ENCODE results near the gene FAM185A. TPM values are rescaled to one million over a fixed set of nuclear protein-coding genes. Genes with fewer than 3 reads are reported as not detected.

Gene FAM185A
- total RNA-seq, 1 donor from 2014 or later = 7.7 TPM

DNA sequence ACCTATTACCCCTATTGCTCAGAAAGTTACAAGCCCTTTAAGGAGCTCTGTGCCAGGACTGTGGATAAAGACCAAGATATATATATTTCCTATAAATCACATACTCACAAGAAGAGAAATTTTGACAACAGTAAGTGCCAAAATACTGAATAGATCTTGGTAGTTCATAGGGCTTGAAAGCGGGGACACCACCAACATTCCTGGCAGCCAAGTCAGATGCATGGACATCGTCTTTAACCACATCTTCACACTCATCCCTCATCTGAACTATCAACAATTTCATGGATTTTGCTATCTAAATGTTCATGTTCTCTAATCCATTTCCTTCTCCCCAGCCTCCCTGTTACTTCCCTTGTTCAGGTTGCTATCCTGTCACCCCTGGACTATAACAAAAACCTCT is 96.5 kb downstream of the FAM185A start:
- Mint-ChIP-seq H3K9me3 (no peaks in the 10 kb centered on the region), H3K27me3 (ENCODE audit: low read depth) (no peaks in the 10 kb centered on the region), H3K4me3 (no peak overlapping the region), H3K36me3 (ENCODE audit: low read depth) (peaks cover 4% of the 10 kb centered on the region), H3K27ac (ENCODE audit: unreplicated experiment) (peak overlapping the region; percentile 0), H3K4me1 (no peaks in the 10 kb centered on the region)
- no peak for DNase-seq (ENCODE audit: low read depth, low spot score)
- TF ChIP-seq, protein P1, sequence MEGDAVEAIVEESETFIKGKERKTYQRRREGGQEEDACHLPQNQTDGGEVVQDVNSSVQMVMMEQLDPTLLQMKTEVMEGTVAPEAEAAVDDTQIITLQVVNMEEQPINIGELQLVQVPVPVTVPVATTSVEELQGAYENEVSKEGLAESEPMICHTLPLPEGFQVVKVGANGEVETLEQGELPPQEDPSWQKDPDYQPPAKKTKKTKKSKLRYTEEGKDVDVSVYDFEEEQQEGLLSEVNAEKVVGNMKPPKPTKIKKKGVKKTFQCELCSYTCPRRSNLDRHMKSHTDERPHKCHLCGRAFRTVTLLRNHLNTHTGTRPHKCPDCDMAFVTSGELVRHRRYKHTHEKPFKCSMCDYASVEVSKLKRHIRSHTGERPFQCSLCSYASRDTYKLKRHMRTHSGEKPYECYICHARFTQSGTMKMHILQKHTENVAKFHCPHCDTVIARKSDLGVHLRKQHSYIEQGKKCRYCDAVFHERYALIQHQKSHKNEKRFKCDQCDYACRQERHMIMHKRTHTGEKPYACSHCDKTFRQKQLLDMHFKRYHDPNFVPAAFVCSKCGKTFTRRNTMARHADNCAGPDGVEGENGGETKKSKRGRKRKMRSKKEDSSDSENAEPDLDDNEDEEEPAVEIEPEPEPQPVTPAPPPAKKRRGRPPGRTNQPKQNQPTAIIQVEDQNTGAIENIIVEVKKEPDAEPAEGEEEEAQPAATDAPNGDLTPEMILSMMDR (conservative IDR thresholded peaks at IDR 0.05) = no peak

DNA sequence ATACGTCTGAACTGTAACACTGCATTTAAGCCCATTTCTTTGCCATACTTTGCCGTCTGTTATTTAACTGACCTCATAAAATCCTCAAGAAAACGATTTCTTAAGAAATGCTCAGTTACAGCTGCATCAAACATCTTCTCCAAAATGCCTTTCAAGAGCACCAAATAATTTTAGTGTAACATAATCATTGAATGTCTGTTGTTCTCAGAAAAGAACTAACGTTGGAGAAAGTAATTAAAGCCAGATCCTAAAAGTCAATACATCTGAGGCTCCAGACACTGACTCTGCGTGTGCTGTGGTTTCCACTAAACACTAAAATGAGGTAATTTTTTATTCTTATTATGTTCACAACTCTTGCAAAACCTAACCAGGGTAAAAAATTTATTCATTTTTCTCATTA is 100.3 kb downstream of the FAM185A start:
- H3K27me3 Mint-ChIP-seq (ENCODE audit: low read depth) = no peaks in the 10 kb centered on the region
- H3K9me3 Mint-ChIP-seq = peaks cover 6% of the 10 kb centered on the region
- no peak for DNase-seq (ENCODE audit: low read depth, low spot score)
- H3K4me1 Mint-ChIP-seq = no peaks in the 10 kb centered on the region
- H3K4me3 Mint-ChIP-seq = no peak overlapping the region
- no peak overlapping the region for H3K27ac Mint-ChIP-seq (ENCODE audit: unreplicated experiment)
- H3K36me3 Mint-ChIP-seq (ENCODE audit: low read depth) = peaks cover 7% of the 10 kb centered on the region
- TF ChIP-seq, protein P1 (conservative IDR thresholded peaks at IDR 0.05) = no peak

DNA sequence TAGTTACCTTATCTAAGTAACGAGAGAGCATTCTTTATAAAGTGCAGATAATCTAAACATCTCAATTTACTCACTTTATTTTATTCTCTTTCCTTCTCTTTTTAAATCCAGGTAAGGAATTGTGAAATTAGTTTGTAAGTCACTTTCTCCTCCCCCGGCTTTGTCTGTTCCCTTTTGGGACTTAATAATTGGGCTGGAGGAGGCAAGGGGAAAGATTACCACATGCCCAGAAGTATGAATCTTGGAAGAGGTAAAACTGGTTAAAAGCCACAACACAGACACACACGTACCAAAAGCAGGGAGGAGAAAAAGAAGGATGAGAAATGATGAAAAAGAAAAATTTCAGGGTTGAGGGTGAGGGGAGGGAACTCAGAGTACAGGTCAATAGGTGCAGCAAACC is 100.7 kb downstream of the FAM185A start:
- H3K4me3 Mint-ChIP-seq = no peak overlapping the region
- TF ChIP-seq, protein P1 (conservative IDR thresholded peaks at IDR 0.05) = no peak
- no peak for DNase-seq (ENCODE audit: low read depth, low spot score)
- no peaks in the 10 kb centered on the region for H3K4me1 Mint-ChIP-seq
- H3K27me3 Mint-ChIP-seq (ENCODE audit: low read depth) = no peaks in the 10 kb centered on the region
- H3K9me3 Mint-ChIP-seq = peaks cover 6% of the 10 kb centered on the region
- H3K27ac Mint-ChIP-seq (ENCODE audit: unreplicated experiment) = no peak overlapping the region
- peaks cover 7% of the 10 kb centered on the region for H3K36me3 Mint-ChIP-seq (ENCODE audit: low read depth)

DNA sequence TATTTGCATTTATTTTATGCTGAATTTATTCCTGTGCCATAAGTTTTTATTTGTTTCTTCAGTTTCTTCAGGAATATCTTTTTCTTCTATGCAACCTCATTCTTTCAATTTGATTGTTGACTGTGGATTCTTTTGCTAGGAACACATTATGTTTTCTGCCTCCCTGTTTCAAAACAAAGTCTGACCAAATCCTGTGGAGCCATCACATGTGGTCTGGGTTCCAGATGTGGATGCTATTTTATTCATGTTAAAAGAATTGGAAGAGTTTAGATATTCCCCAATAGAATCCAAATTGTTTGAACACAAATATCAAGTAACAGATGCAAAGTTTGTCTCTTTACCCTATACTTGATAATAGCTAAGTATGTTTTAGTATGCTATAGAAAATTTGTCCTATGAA is 107.2 kb downstream of the FAM185A start:
- peaks cover 10% of the 10 kb centered on the region for H3K36me3 Mint-ChIP-seq (ENCODE audit: low read depth)
- peaks cover 7% of the 10 kb centered on the region for H3K4me1 Mint-ChIP-seq
- TF ChIP-seq, protein P1 (conservative IDR thresholded peaks at IDR 0.05) = no peak
- DNase-seq (ENCODE audit: low read depth, low spot score) = no peak
- H3K27me3 Mint-ChIP-seq (ENCODE audit: low read depth) = no peaks in the 10 kb centered on the region
- no peak overlapping the region for H3K27ac Mint-ChIP-seq (ENCODE audit: unreplicated experiment)
- H3K4me3 Mint-ChIP-seq = no peak overlapping the region
- peaks cover 6% of the 10 kb centered on the region for H3K9me3 Mint-ChIP-seq

Other genes starting within 250 kb of the FAM185A start
- gene RASA4B, start 231.2 kb upstream of the FAM185A start, total RNA-seq = 4.5 and 7.2 TPM in 2 replicates
- gene UPK3BL2, start 205.3 kb upstream of the FAM185A start, total RNA-seq = 6.7 and 8.6 TPM in 2 replicates
- gene SPDYE2, start 197.8 kb upstream of the FAM185A start, total RNA-seq = not detected in 2 replicates
- gene POLR2J3, start 176.4 kb upstream of the FAM185A start, total RNA-seq = 24.2 and 27.6 TPM in 2 replicates
- 13.6 and 18.9 TPM in 2 replicates for gene RASA4, start 132.2 kb upstream of the FAM185A start, total RNA-seq
- 14.5 and 17.3 TPM in 2 replicates for gene UPK3BL1, start 106.2 kb upstream of the FAM185A start, total RNA-seq
- not detected in 2 replicates for gene SPDYE2B, start 98.7 kb upstream of the FAM185A start, total RNA-seq
- 1.3 and 5.8 TPM in 2 replicates for gene POLR2J2, start 77.3 kb upstream of the FAM185A start, total RNA-seq
- gene LRRC17, start 164.0 kb downstream of the FAM185A start, total RNA-seq = 34.9 and 35.8 TPM in 2 replicates